ENCODE data around the gene RALY. TPM values are rescaled to one million over a fixed set of nuclear protein-coding genes. Genes with fewer than 3 reads are reported as not detected.

RALY gene
- total RNA-seq, 1 experiment from 2014 or later = 119 TPM

DNA sequence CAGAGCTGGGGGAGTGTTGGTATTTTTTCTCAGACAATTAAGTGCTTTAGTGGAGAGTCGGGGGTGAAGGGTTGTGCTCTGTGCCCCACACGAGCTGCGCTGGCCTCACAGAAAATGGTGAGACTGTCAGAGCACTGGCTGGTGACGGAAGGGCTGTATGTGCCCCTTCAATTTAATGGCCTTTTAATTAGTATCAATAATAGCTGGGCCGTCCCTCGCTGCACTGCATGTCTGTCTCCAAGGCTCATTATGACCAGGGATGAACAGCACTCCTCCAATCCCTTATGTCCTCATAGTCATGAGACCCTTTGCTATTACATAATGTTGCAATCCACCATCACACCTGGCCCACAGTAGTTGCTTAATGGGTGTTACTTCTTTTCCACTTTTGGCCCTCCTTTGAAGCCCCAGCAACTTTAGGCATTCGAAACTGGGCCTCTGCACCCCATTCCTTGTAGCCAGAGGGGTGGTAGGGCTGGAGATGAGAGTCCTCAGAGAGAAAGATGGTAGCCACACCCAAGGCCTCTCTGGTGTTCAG, 9.5 kb upstream of the RALY start:
- ChIA-PET POLR2A (no interaction called here), RAD21 (ENCODE audit: low non-redundant PET in 1 of 2, low total read pairs in 2 of 2, uncharacterized antibody in 2 of 2, unreplicated experiment in 2 of 2) (no interaction called here), CTCF (no interaction called here)
- H2AFZ ChIP-seq (ENCODE audit: low read depth, low read length, poor library complexity, severe bottlenecking) = no peak overlapping the region
- H3K9me3 ChIP-seq (ENCODE audit: control insufficient read depth in 1 of 2, insufficient read depth in 1 of 2, low read depth in 1 of 2, low read length in 2 of 2) = no peaks in the 10 kb centered on the region
- no peak overlapping the region for H3K4me3 ChIP-seq (replicated peaks in 1 of 2; ENCODE audit: low read depth in 1 of 2, low read length in 2 of 2)
- H3K27ac ChIP-seq (ENCODE audit: low read depth, low read length) = no peak overlapping the region
- no peak for ATAC-seq
- TF ChIP-seq POLR2AphosphoS5 (IDR thresholded peaks at IDR 0.05; ENCODE audit: low read depth, low read length) = no peak
- no peak for TF ChIP-seq YY1 (IDR thresholded peaks at IDR 0.05; ENCODE audit: extremely low read depth, insufficient replicate concordance, low read depth, low read length)
- TF ChIP-seq JUND (IDR thresholded peaks at IDR 0.05) = no peak
- TF ChIP-seq EGR1 (IDR thresholded peaks at IDR 0.05; ENCODE audit: low read depth) = no peak
- no peak for TF ChIP-seq ELF1 (IDR thresholded peaks at IDR 0.05; ENCODE audit: borderline replicate concordance, low read depth)
- TF ChIP-seq ATF3 (IDR thresholded peaks at IDR 0.05) = no peak
- no peak for TF ChIP-seq ZBTB33 (IDR thresholded peaks at IDR 0.05; ENCODE audit: extremely low read depth, insufficient replicate concordance, low read length)
- TF ChIP-seq RAD21 (IDR thresholded peaks at IDR 0.05; ENCODE audit: low read depth) = no peak
- no peak for TF ChIP-seq ZFX (IDR thresholded peaks at IDR 0.05)
- TF ChIP-seq ZNF274 (IDR thresholded peaks at IDR 0.05; ENCODE audit: low read depth, low read length) = no peak
- no peak for TF ChIP-seq EZH2phosphoT487 (IDR thresholded peaks at IDR 0.05; ENCODE audit: borderline replicate concordance)
- TF ChIP-seq CEBPB (IDR thresholded peaks at IDR 0.05; ENCODE audit: low read depth) = no peak
- no peak for TF ChIP-seq POLR2A (IDR thresholded peaks at IDR 0.05; ENCODE audit: borderline replicate concordance, extremely low read depth, insufficient read depth, insufficient read length)
- no peak for TF ChIP-seq SP1 (IDR thresholded peaks at IDR 0.05; ENCODE audit: low read depth)
- no peak for TF ChIP-seq MAX (IDR thresholded peaks at IDR 0.05)
- TF ChIP-seq TCF7L2 (IDR thresholded peaks at IDR 0.05; ENCODE audit: borderline replicate concordance, extremely low read depth, insufficient read depth, insufficient read length) = no peak
- no peak for TF ChIP-seq CTCF (IDR thresholded peaks at IDR 0.05 in 2 of 3, conservative IDR thresholded peaks at IDR 0.05 in 1 of 3; ENCODE audit: borderline replicate concordance in 1 of 3, insufficient read depth in 1 of 3, low read depth in 2 of 3, low read length in 2 of 3)
- no peaks in the 10 kb centered on the region for H3K79me2 ChIP-seq (ENCODE audit: insufficient read depth, low read length)
- no TSS peak for BruUV-seq (replicated peaks)
- intact Hi-C loops (cut with micrococcal nuclease) = no loop called here
- no peaks in the 10 kb centered on the region for H4K20me1 ChIP-seq (ENCODE audit: insufficient read depth)
- H3K9ac ChIP-seq (ENCODE audit: low read length) = no peak overlapping the region
- H3K9me2 ChIP-seq (ENCODE audit: insufficient read depth) = no peaks in the 10 kb centered on the region
- no peaks in the 10 kb centered on the region for H3K4me1 ChIP-seq (ENCODE audit: control insufficient read depth in 1 of 2, insufficient read depth in 2 of 2, low read length in 2 of 2)
- no peak for DNase-seq (ENCODE audit: low read depth, low spot score)
- H3K27me3 ChIP-seq (ENCODE audit: insufficient read depth, low read length) = no peaks in the 10 kb centered on the region
- H3K36me3 ChIP-seq (ENCODE audit: control insufficient read depth in 1 of 2, insufficient read depth in 2 of 2, low read length in 2 of 2) = no peaks in the 10 kb centered on the region
- no peak overlapping the region for H3K4me2 ChIP-seq (ENCODE audit: low read length)

Measured in HCT116 (cell line).